Thoracic aorta (tissue), 2 donors: Measurements from ENCODE around the gene ZNF385B. TPM values are rescaled to one million over a fixed set of nuclear protein-coding genes. Genes with fewer than 3 reads are reported as not detected.

Experiments used
- ATAC-seq: fragments of 150-250 bp; one replicate; pipeline ENCODE4 v1.8.0; 2017; ENCODE audit warnings: low read depth; ENCODE audit not compliant: insufficient number of reproducible peaks, low FRiP score
- DNase-seq: peaks from one replicate; pipeline ENCODE4 v3.0.0-alpha.2; 2020; ENCODE audit warnings: low spot score
- H3K27ac ChIP-seq, 2 donors: fragments of 200-600 bp; sonication (generic); 1 replicate in 1 of 2; 2 replicates in 1 of 2; pipeline ENCODE4 v1.5.1; 2016; ENCODE audit warnings: mild to moderate bottlenecking in 2 of 2, moderate library complexity in 2 of 2
- H3K27me3 ChIP-seq: fragments of 200-600 bp; sonication (generic); replicated peaks from 2 replicates; pipeline ENCODE4 v1.6.0; 2016; ENCODE audit warnings: mild to moderate bottlenecking; ENCODE audit not compliant: insufficient read depth
- H3K36me3 ChIP-seq: fragments of 200-600 bp; sonication (generic); one replicate; pipeline ENCODE4 v1.5.1; 2016
- H3K4me1 ChIP-seq, 2 donors: fragments of 200-600 bp; sonication (generic); 1 replicate in 1 of 2; 2 replicates in 1 of 2; pipeline versions ENCODE4 v1.5.1 to v1.6.0; 2016; ENCODE audit warnings: low read depth in 2 of 2, mild to moderate bottlenecking in 1 of 2; ENCODE audit not compliant: control insufficient read depth in 1 of 2
- H3K4me3 ChIP-seq: fragments of 200-600 bp; sonication (generic); 2 replicates; pipeline ENCODE4 v1.5.1; 2016; ENCODE audit warnings: mild to moderate bottlenecking
- H3K9me3 ChIP-seq: fragments of 200-600 bp; sonication (generic); 2 replicates; pipeline ENCODE4 v1.5.1; 2016
- CTCF ChIP-seq: fragments of 200-600 bp; sonication (generic); IDR thresholded peaks from one replicate; pipeline ENCODE4 v1.5.1; 2019; ENCODE audit warnings: antibody characterized with exemption
- total RNA-seq, 2 donors: library from RNA; depleted of rRNA; stranded (reverse); fragments of >200 nt; gene quantifications; one replicate each; pipeline versions ENCODE4 v1.1.0 to v1.2.3, GENCODE V29; 2016

ZNF385B gene
- total RNA-seq, 2 donors from 2014 or later = 0.41 to 1.9 TPM

DNA sequence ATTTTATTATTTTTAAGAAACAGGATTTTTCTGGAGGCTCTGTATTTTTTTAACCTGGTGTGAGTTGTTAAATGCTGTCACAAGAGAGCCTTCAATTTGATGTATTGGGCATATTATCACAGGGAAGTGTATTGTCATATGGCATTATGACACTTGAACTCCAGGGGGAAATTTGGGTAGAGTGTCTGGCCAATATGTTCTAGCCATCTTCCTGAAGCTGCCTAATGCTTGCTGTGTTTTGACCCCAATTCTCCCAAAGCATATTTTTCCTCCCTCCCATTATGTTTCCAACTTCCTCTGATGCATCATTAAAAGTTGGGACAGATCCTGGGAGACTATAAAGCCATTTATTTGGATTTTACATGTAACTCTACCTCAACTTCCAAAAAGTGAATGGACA, 382.6 kb downstream of the ZNF385B start:
- H3K4me1 ChIP-seq = no peaks in the 10 kb centered on the region
- no peak overlapping the region for H3K27ac ChIP-seq
- no peaks in the 10 kb centered on the region for H3K36me3 ChIP-seq
- no peaks in the 10 kb centered on the region for H3K9me3 ChIP-seq
- ATAC-seq (no peak), DNase-seq (no peak)
- no peaks in the 10 kb centered on the region for H3K27me3 ChIP-seq
- no peak overlapping the region for H3K4me3 ChIP-seq
- no peak for TF ChIP-seq CTCF

- ATAC-seq = no peak
- Histone ChIP-seq H3K27me3 (no peaks in the 10 kb centered on the region), H3K27ac (no peak overlapping the region)
Observed at GRCh38 chr2:179470992-179471391, 390.4 kb downstream of the ZNF385B start.

GRCh38 chr2:179470089-179470488, 391.3 kb downstream of the ZNF385B start:
- DNase-seq (no peak), ATAC-seq (no peak)
- no peak for TF ChIP-seq CTCF

More at GRCh38 chr2:179470992-179471391, 390.4 kb downstream of the ZNF385B start:
- no peak for TF ChIP-seq CTCF
- Histone ChIP-seq H3K4me3 (no peak overlapping the region), H3K36me3 (no peaks in the 10 kb centered on the region), H3K4me1 (no peaks in the 10 kb centered on the region), H3K9me3 (no peaks in the 10 kb centered on the region)
- DNase-seq = no peak

GRCh38 chr2:179467960-179468359, 393.5 kb downstream of the ZNF385B start:
- no peak overlapping the region for H3K27ac ChIP-seq
- no peaks in the 10 kb centered on the region for H3K9me3 ChIP-seq
- DNase-seq (no peak), ATAC-seq (no peak)
- no peaks in the 10 kb centered on the region for H3K36me3 ChIP-seq
- no peaks in the 10 kb centered on the region for H3K27me3 ChIP-seq
- H3K4me3 ChIP-seq = no peak overlapping the region
- no peak for TF ChIP-seq CTCF
- no peaks in the 10 kb centered on the region for H3K4me1 ChIP-seq

More at GRCh38 chr2:179470089-179470488, 391.3 kb downstream of the ZNF385B start:
- H3K27me3 ChIP-seq = no peaks in the 10 kb centered on the region
- no peaks in the 10 kb centered on the region for H3K9me3 ChIP-seq
- H3K4me1 ChIP-seq = no peaks in the 10 kb centered on the region
- no peaks in the 10 kb centered on the region for H3K36me3 ChIP-seq
- no peak overlapping the region for H3K4me3 ChIP-seq
- no peak overlapping the region for H3K27ac ChIP-seq

- no peaks in the 10 kb centered on the region for H3K27me3 ChIP-seq
- ATAC-seq (no peak), DNase-seq (no peak)
- H3K4me1 ChIP-seq = no peaks in the 10 kb centered on the region
- no peak overlapping the region for H3K4me3 ChIP-seq
- H3K27ac ChIP-seq = no peak overlapping the region
- H3K9me3 ChIP-seq = no peaks in the 10 kb centered on the region
- TF ChIP-seq CTCF = no peak
- no peaks in the 10 kb centered on the region for H3K36me3 ChIP-seq
Observed at GRCh38 chr2:179467111-179467510, 394.3 kb downstream of the ZNF385B start.
